Measurements from ENCODE around the gene PTPN2. TPM values are rescaled to one million over a fixed set of nuclear protein-coding genes. Genes with fewer than 3 reads are reported as not detected.

PTPN2 gene
- total RNA-seq, 1 experiment from 2014 or later: 55.0 TPM

- ChIA-PET POLR2A (interaction anchor here (0.7 to 1.1 kb wide), 2 partner anchors 34 kb away, joined by 4 to 7 read pairs; partner anchors contain the start of gene PTPN2), CTCF (no interaction called here)
- peaks cover 34% of the 10 kb centered on the region for H3K36me3 Mint-ChIP-seq (ENCODE audit: insufficient read depth, unreplicated experiment)
- H3K4me1 Mint-ChIP-seq (ENCODE audit: low read depth, unreplicated experiment): no peaks in the 10 kb centered on the region
- H3K27ac Mint-ChIP-seq (ENCODE audit: unreplicated experiment): no peak overlapping the region
- no TSS peak for BruUV-seq (replicated peaks)
- H3K4me3 Mint-ChIP-seq (ENCODE audit: unreplicated experiment): no peak overlapping the region
- TF ChIP-seq CTCF (IDR thresholded peaks at IDR 0.05; ENCODE audit: insufficient read depth in 1 of 2, low read depth in 1 of 2, low read length in 1 of 2, severe bottlenecking in 1 of 2, unreplicated experiment in 1 of 2): no peak
- intact Hi-C loops (cut with micrococcal nuclease; ENCODE audit: unreplicated experiment): no loop called here
- Histone ChIP-seq H3K36me3 (ENCODE audit: control insufficient read depth, insufficient read depth, low read length) (no peaks in the 10 kb centered on the region; the same call in 1 of the 2 replicates), H3K27me3 (replicated peaks; ENCODE audit: control insufficient read depth, insufficient read depth, low read length) (no peaks in the 10 kb centered on the region), H3K4me1 (no peaks in the 10 kb centered on the region), H3K4me3 (ENCODE audit: low read depth, low read length) (no peak overlapping the region), H3K9me3 (no peaks in the 10 kb centered on the region)
- no peaks in the 10 kb centered on the region for H3K9me3 Mint-ChIP-seq (ENCODE audit: unreplicated experiment)
- H3K27me3 Mint-ChIP-seq (ENCODE audit: insufficient read depth, unreplicated experiment): no peaks in the 10 kb centered on the region
- DNase-seq: peak in 1 of 2 experiments; percentile 44
Observed at GRCh38 chr18:12849548-12849947, 34.5 kb downstream of the PTPN2 start.

GRCh38 chr18:12848405-12848804 is 35.6 kb downstream of the PTPN2 start:
- intact Hi-C loops (cut with micrococcal nuclease; ENCODE audit: unreplicated experiment): no loop called here
- H3K9me3 ChIP-seq: no peaks in the 10 kb centered on the region
- no peaks in the 10 kb centered on the region for H3K27me3 ChIP-seq (replicated peaks; ENCODE audit: control insufficient read depth, insufficient read depth, low read length)
- no peaks in the 10 kb centered on the region for H3K9me3 Mint-ChIP-seq (ENCODE audit: unreplicated experiment)
- H3K4me1 ChIP-seq: no peaks in the 10 kb centered on the region
- no peaks in the 10 kb centered on the region; the same call in 1 of the 2 replicates for H3K36me3 ChIP-seq (ENCODE audit: control insufficient read depth, insufficient read depth, low read length)
- no peak for DNase-seq
- no peak overlapping the region for H3K4me3 ChIP-seq (ENCODE audit: low read depth, low read length)
- ChIA-PET CTCF (no interaction called here), POLR2A (no interaction called here)
- H3K27me3 Mint-ChIP-seq (ENCODE audit: insufficient read depth, unreplicated experiment): no peaks in the 10 kb centered on the region
- no TSS peak for BruUV-seq (replicated peaks)
- H3K4me3 Mint-ChIP-seq (ENCODE audit: unreplicated experiment): no peak overlapping the region
- no peak for TF ChIP-seq CTCF (IDR thresholded peaks at IDR 0.05; ENCODE audit: insufficient read depth in 1 of 2, low read depth in 1 of 2, low read length in 1 of 2, severe bottlenecking in 1 of 2, unreplicated experiment in 1 of 2)
- H3K27ac Mint-ChIP-seq (ENCODE audit: unreplicated experiment): no peak overlapping the region
- peaks cover 23% of the 10 kb centered on the region for H3K36me3 Mint-ChIP-seq (ENCODE audit: insufficient read depth, unreplicated experiment)
- H3K4me1 Mint-ChIP-seq (ENCODE audit: low read depth, unreplicated experiment): no peaks in the 10 kb centered on the region

GRCh38 chr18:12844391-12844790 is 39.6 kb downstream of the PTPN2 start:
- Histone ChIP-seq H3K4me1 (no peaks in the 10 kb centered on the region), H3K4me3 (ENCODE audit: low read depth, low read length) (no peak overlapping the region), H3K9me3 (no peaks in the 10 kb centered on the region), H3K27me3 (replicated peaks; ENCODE audit: control insufficient read depth, insufficient read depth, low read length) (no peaks in the 10 kb centered on the region), H3K36me3 (ENCODE audit: control insufficient read depth, insufficient read depth, low read length) (no peaks in the 10 kb centered on the region; the same call in 1 of the 2 replicates)
- Mint-ChIP-seq H3K4me3 (ENCODE audit: unreplicated experiment) (no peak overlapping the region), H3K27ac (ENCODE audit: unreplicated experiment) (no peak overlapping the region), H3K27me3 (ENCODE audit: insufficient read depth, unreplicated experiment) (no peaks in the 10 kb centered on the region), H3K4me1 (ENCODE audit: low read depth, unreplicated experiment) (no peaks in the 10 kb centered on the region), H3K9me3 (ENCODE audit: unreplicated experiment) (no peaks in the 10 kb centered on the region), H3K36me3 (ENCODE audit: insufficient read depth, unreplicated experiment) (peaks cover 20% of the 10 kb centered on the region)
- intact Hi-C loops (cut with micrococcal nuclease; ENCODE audit: unreplicated experiment): no loop called here
- ChIA-PET POLR2A (no interaction called here), CTCF (no interaction called here)
- DNase-seq: no peak
- TF ChIP-seq CTCF (IDR thresholded peaks at IDR 0.05; ENCODE audit: insufficient read depth in 1 of 2, low read depth in 1 of 2, low read length in 1 of 2, severe bottlenecking in 1 of 2, unreplicated experiment in 1 of 2): no peak
- BruUV-seq (replicated peaks): no TSS peak
